Heart left ventricle (tissue), 16 donors: ENCODE measurements around the gene SUSD6. TPM values are rescaled to one million over a fixed set of nuclear protein-coding genes. Genes with fewer than 3 reads are reported as not detected.

ENCODE experiments used
- ATAC-seq, 4 donors: fragments of 200-7000 bp; cut with Tn5 transposase; one replicate each; pipeline ENCODE4 v1.9.1; 2020 to 2022; ENCODE audit warnings: moderate library complexity in 4 of 4, mild to moderate bottlenecking in 3 of 4, moderate number of reproducible peaks in 1 of 4
- DNase-seq, 5 donors: peaks; one replicate each; pipeline ENCODE4 v3.0.0-alpha.2; 2020
- H3K27ac ChIP-seq, 12 donors: fragments of 200-600 bp; sonication (generic) in 4 of 12; one replicate each; pipeline versions ENCODE4 v1.5.0 to v1.8.0; 2016 to 2022; ENCODE audit warnings: mild to moderate bottlenecking in 2 of 12
- H3K27me3 ChIP-seq, 9 donors: fragments of 200-600 bp; sonication (generic) in 2 of 9; one replicate each; pipeline versions ENCODE4 v1.5.1 to v1.8.0; 2016 to 2022; ENCODE audit warnings: mild to moderate bottlenecking in 3 of 9
- H3K36me3 ChIP-seq, 9 donors: fragments of 200-600 bp; sonication (generic) in 2 of 9; one replicate each; pipeline versions ENCODE4 v1.5.0 to v1.8.0; 2018 to 2022; ENCODE audit warnings: mild to moderate bottlenecking in 2 of 9
- H3K4me1 ChIP-seq, 12 donors: fragments of 200-600 bp; sonication (generic) in 4 of 12; one replicate each; pipeline versions ENCODE4 v1.5.0 to v1.8.0; 2016 to 2022; ENCODE audit warnings: mild to moderate bottlenecking in 3 of 12
- H3K4me3 ChIP-seq, 12 donors: fragments of 200-600 bp; sonication (generic) in 4 of 12; one replicate each; pipeline versions ENCODE4 v1.5.0 to v1.8.0; 2017 to 2022; ENCODE audit warnings: mild to moderate bottlenecking in 9 of 12, moderate library complexity in 4 of 12
- H3K9me3 ChIP-seq, 12 donors: fragments of 200-600 bp; sonication (generic) in 4 of 12; one replicate each; pipeline versions ENCODE4 v1.5.0 to v1.8.0; 2016 to 2022; ENCODE audit warnings: mild to moderate bottlenecking in 1 of 12
- POLR2A ChIP-seq, 2 donors: fragments of 450-650 bp; IDR thresholded peaks; one replicate each; pipeline ENCODE4 v1.6.1; 2017; ENCODE audit warnings: antibody characterized with exemption in 2 of 2, mild to moderate bottlenecking in 2 of 2, moderate library complexity in 2 of 2
- WGBS, 4 donors: extraction: QIAGEN DNeasy Blood & Tissue Kit in 2 of 4; methylation state at CpG; one replicate each; pipeline versions ENCODE4 v1.1.5 to v1.1.7; 2013 to 2018; 5-methylcytosine and 5-hydroxymethylcytosine counted together
- intact Hi-C, 10 donors: fragments of 100-400 bp; cut with DNase I; formaldehyde crosslinking; loops; one replicate each; pipeline versions ENCODE4 v1.11.1 to v1.14.2; 2022
- long read RNA-seq, 3 donors: library from polyadenylated mRNA; unstranded; transcript quantifications; one replicate each; pipeline ENCODE4 v2.0.0, GENCODE V29; 2020 to 2021
- polyA plus RNA-seq, 2 donors: library from polyadenylated mRNA; stranded (reverse); fragments of 200-250 nt; gene quantifications; one replicate each; pipeline ENCODE4 v1.2.3, GENCODE V29; 2013
- total RNA-seq, 9 donors: library from RNA; depleted of rRNA in 2 of 9; stranded (reverse); fragments of >200 nt in 2 of 9; fragmentation: NEBNext Ultra II Directional in 3 of 9; extraction: Animal tissue kit (Norgen Biotek cat#: 25700) in 3 of 9; gene quantifications; one replicate each; pipeline versions ENCODE4 v1.1.0 to v1.2.4, GENCODE V29; 2016 to 2023
- TF ChIP-seq, protein P1 (sequence below), 12 donors: fragments of 200-600 bp; sonication (generic) in 4 of 12; IDR thresholded peaks; one replicate each; pipeline versions ENCODE4 v1.5.0 to v1.8.0; 2018 to 2022; ENCODE audit warnings: antibody characterized with exemption in 12 of 12, mild to moderate bottlenecking in 5 of 12
- donor health status: ischemic (EF 13 %, LVEDD 7.1; RV severe dilation, severe dysfunction).
- donor health status: healthy with polysubstance abuse.
- donor health status: DM: no; HTN: yes; CAD: no.
- donor health status: DM: no; HTN: no; CAD: no.
- donor health status: ischemic (EF 25% LVEDD 6.9; RV normal size, moderate dysfunction).
- donor health status: ischemic (EF 25% LVEDD 5.7; RV mildly dilated, moderate dysfunction).
- donor health status: healthy.
- donor health status: DM: yes; HTN: yes; CAD: no.
- donor health status: ischemic (EF 35%, LVEDD 5.7; RV mildly dilated, moderate dysfunction).
- donor health status: nonischemic (EF 11% LVEDD 7.7; RV severe dilation, severe dysfunction).
- donor health status: DM: yes; HTN: yes; CAD: no.
- donor health status: PGD.
- donor health status: ischemic (EF 29% LVEDD 5.4; RV normal size, mild dysfunction).
- donor health status: nonischemic (EF 23%, LVEDD 6.1; RV moderate dilation, normal function).

The SUSD6 gene, protein sequence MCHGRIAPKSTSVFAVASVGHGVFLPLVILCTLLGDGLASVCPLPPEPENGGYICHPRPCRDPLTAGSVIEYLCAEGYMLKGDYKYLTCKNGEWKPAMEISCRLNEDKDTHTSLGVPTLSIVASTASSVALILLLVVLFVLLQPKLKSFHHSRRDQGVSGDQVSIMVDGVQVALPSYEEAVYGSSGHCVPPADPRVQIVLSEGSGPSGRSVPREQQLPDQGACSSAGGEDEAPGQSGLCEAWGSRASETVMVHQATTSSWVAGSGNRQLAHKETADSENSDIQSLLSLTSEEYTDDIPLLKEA
- total RNA-seq: 10 to 100 TPM; 17.8 to 49.2 (median 24.8) TPM
- 10 to 100 TPM in 1 of 2 donors, 1 to 10 TPM in 1; 5.8 to 18.7 TPM for polyA plus RNA-seq
- long read RNA-seq, donor 1, full-length matches to known transcripts: 1 of 11 reads
- long read RNA-seq, donor 1, partial matches to known transcripts: 10 of 11 reads
- long read RNA-seq, donor 1, other reads (novel, unspliced or antisense): 0 of 11 reads
- long read RNA-seq, donor 2, full-length matches to known transcripts: 12 of 22 reads
- long read RNA-seq, donor 2, partial matches to known transcripts: 10 of 22 reads
- long read RNA-seq, donor 2, other reads (novel, unspliced or antisense): 0 of 22 reads
- long read RNA-seq, donor 3, full-length matches to known transcripts: 5 of 10 reads
- long read RNA-seq, donor 3, partial matches to known transcripts: 4 of 10 reads
- long read RNA-seq, donor 3, other reads (novel, unspliced or antisense): 1 of 10 reads

DNA sequence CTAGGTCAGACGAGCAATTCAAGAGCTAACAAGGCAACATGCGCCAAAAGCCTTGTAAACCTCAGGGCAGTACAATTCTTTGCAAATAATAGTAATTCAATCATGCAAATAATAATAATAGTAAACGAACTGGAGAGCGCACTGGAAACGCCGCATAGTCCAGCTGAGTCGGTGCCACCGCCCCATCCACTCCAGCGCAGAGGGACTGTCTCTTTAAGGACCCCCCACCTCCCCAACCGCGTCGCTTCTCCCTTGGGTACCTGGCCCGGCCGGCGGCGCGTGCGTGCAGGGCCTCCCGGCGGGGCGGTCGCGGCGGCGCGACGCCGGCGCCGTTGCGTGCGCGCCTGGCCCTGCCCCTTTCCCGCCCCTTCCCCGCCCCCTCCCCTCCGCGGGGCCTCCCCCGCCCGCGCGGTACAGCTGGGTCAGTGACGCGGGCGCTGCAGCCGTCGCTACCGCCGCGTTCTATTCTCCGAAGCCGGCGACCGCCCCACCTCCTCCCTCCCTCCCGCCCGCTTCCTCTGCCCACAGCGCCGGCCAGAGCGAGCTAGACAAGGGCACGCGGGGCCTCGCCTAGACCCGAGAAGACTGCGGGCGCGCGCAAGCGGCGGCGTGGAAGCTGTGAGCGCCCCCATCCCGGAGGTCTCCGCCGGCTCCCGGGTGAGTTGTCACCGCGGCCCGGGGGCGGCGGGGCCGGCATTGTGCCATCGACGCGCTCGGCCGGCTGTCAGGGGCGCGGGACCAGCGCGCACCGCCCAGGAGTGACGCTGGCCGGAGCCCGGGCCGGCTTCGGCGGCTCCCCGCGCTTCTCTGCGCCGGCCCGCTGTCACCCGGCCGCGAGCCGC lies at the start of gene SUSD6:
Gene SUSD6, plus strand, starts transcription at position 425 of the 842 bp plus-strand sequence. CDS start 46,997 bp downstream, outside the sequence.
- H3K27ac ChIP-seq: peak within 1 kb of the TSS; percentile 94 to 100 (median 98)
- peak within 1 kb of the TSS; percentile 76 to 96 (median 86) for H3K4me3 ChIP-seq
- peaks cover 5 to 60% (median 51%) of the 10 kb centered on the region in 12 donors for H3K4me1 ChIP-seq
- peak in 1 of 2 donors; percentile 70 for TF ChIP-seq POLR2A (IDR thresholded peaks at IDR 0.05)
- TF ChIP-seq, protein P1, sequence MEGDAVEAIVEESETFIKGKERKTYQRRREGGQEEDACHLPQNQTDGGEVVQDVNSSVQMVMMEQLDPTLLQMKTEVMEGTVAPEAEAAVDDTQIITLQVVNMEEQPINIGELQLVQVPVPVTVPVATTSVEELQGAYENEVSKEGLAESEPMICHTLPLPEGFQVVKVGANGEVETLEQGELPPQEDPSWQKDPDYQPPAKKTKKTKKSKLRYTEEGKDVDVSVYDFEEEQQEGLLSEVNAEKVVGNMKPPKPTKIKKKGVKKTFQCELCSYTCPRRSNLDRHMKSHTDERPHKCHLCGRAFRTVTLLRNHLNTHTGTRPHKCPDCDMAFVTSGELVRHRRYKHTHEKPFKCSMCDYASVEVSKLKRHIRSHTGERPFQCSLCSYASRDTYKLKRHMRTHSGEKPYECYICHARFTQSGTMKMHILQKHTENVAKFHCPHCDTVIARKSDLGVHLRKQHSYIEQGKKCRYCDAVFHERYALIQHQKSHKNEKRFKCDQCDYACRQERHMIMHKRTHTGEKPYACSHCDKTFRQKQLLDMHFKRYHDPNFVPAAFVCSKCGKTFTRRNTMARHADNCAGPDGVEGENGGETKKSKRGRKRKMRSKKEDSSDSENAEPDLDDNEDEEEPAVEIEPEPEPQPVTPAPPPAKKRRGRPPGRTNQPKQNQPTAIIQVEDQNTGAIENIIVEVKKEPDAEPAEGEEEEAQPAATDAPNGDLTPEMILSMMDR (IDR thresholded peaks at IDR 0.05): no peak
- DNase-seq (peak; percentile 93 to 95 (median 94)), ATAC-seq (peak; percentile 80 to 92 (median 90))
- H3K9me3 ChIP-seq: no peaks in the 10 kb centered on the region
- intact Hi-C loops: loop anchor here in 8 of 10 donors (1.0 to 10.0 kb wide), 12 partner anchors 25 to 155 kb away; partner anchors contain the start of gene SRSF5 (in 1 of the 8)
- no peaks in the 10 kb centered on the region for H3K27me3 ChIP-seq
- WGBS, 4 donors: 0 to 2% (median 1%) methylated on average over 17 to 105 of the region's 105 CpGs
- peaks cover 0 to under 1% (median 0%) of the 10 kb centered on the region in 9 donors for H3K36me3 ChIP-seq

DNA sequence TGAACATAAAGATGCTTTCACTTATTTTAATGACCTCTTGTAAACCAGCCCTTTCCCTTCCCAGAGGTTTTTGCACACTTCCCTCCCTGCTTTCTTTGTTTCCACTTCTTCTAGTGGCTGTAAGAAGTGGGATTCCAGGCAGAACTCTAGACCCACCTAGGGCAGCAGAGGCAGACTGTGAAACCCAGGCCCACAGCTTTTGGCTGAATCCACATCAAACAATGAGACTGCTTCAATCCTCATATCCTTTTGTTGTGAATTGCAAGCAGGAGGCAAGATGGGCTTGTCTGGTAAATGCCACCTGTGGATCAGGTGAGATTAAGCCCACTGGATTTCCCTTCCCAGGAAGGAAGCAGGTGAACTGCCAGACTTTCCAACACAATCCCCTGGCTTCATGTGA lies 49.5 kb upstream of the SUSD6 start:
- no peaks in the 10 kb centered on the region for H3K9me3 ChIP-seq
- DNase-seq: no peak
- no peaks in the 10 kb centered on the region for H3K4me1 ChIP-seq
- no peak overlapping the region for H3K27ac ChIP-seq
- intact Hi-C loops: no loop called here
- no peak for TF ChIP-seq POLR2A (IDR thresholded peaks at IDR 0.05)
- TF ChIP-seq, protein P1 (IDR thresholded peaks at IDR 0.05): no peak
- H3K27me3 ChIP-seq: peaks cover 0 to 66% (median 21%) of the 10 kb centered on the region in 9 donors
- no peaks in the 10 kb centered on the region for H3K36me3 ChIP-seq
- no peak overlapping the region for H3K4me3 ChIP-seq
- no peak for ATAC-seq

DNA sequence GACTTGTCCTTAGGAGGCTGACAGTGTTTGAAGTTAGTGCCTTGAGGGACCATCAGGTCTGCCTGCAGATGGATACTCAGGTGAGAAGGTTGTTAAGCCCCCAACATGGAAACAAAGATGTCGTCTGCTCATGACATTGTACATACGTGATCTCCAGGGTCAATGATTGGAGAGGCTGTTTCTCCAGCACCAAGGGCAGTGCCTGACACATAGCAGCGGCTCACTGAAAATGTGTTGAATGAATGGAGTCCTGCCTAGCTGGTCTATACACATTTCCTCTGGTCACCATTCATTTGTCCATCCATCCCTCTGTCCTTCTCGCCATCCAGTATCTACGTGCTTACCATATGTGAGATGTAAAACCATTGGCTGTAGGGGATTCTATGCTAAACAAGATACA lies 43.8 kb upstream of the SUSD6 start:
- WGBS, 4 donors: 79 to 86% (median 85%) methylated on average over 5 of the region's 5 CpGs
- Histone ChIP-seq H3K9me3 (no peaks in the 10 kb centered on the region), H3K27me3 (peaks cover 29 to 94% (median 64%) of the 10 kb centered on the region in 9 donors), H3K36me3 (no peaks in the 10 kb centered on the region), H3K27ac (no peak overlapping the region), H3K4me1 (peaks cover 6 to 14% (median 11%) of the 10 kb centered on the region in 12 donors), H3K4me3 (no peak overlapping the region)
- intact Hi-C loops: no loop called here
- no peak for TF ChIP-seq POLR2A (IDR thresholded peaks at IDR 0.05)
- TF ChIP-seq, protein P1 (IDR thresholded peaks at IDR 0.05): no peak
- DNase-seq: no peak
- no peak for ATAC-seq
